ENCODE results near the gene OSBPL8.

DNA sequence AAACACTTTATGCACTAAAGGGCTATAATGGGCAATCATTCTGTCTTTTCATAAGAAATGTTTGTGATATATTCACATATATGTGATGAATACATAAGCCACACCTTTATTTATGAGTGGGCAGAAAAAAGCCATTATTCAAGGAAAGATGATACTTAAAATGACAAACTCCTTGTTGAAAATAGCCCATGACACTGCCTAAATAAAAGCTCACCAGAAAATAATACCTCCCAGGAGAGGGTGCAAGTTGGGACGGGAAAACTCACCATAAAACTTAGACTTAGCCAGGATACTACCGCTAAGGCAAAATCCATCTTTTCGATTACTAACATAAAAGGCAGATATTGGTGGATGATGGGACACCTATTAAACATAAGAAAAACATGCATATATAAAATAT, 175.6 kb downstream of the OSBPL8 start:
- no peak for TF ChIP-seq CTCF (IDR thresholded peaks at IDR 0.05; ENCODE audit: insufficient read depth, low read length, poor library complexity, severe bottlenecking)
- TF ChIP-seq EZH2phosphoT487 (conservative IDR thresholded peaks at IDR 0.05; ENCODE audit: low read length): no peak
